Measurements from ENCODE around the gene HGFAC.

GRCh38 chr4:3468804-3469203 lies 27.0 kb downstream of the HGFAC start:
- TF ChIP-seq REST (IDR thresholded peaks at IDR 0.05; ENCODE audit: insufficient replicate concordance, low read depth) (no peak), CTCF (IDR thresholded peaks at IDR 0.05; ENCODE audit: insufficient read depth, low read length) (no peak), GABPA (IDR thresholded peaks at IDR 0.05; ENCODE audit: low read depth) (no peak)
